HG03457 (cell line): Measurements from ENCODE around the gene TEKT2.
A peak's percentile ranks its signal among the peaks of the same experiment; 100 is the strongest.

Experiments
- ATAC-seq: cut with Tn5 transposase; IDR thresholded peaks from one replicate; pipeline ENCODE4 v1.9.1; 2021; ENCODE audit warnings: moderate number of reproducible peaks; ENCODE audit not compliant: unreplicated experiment

Gene TEKT2

DNA sequence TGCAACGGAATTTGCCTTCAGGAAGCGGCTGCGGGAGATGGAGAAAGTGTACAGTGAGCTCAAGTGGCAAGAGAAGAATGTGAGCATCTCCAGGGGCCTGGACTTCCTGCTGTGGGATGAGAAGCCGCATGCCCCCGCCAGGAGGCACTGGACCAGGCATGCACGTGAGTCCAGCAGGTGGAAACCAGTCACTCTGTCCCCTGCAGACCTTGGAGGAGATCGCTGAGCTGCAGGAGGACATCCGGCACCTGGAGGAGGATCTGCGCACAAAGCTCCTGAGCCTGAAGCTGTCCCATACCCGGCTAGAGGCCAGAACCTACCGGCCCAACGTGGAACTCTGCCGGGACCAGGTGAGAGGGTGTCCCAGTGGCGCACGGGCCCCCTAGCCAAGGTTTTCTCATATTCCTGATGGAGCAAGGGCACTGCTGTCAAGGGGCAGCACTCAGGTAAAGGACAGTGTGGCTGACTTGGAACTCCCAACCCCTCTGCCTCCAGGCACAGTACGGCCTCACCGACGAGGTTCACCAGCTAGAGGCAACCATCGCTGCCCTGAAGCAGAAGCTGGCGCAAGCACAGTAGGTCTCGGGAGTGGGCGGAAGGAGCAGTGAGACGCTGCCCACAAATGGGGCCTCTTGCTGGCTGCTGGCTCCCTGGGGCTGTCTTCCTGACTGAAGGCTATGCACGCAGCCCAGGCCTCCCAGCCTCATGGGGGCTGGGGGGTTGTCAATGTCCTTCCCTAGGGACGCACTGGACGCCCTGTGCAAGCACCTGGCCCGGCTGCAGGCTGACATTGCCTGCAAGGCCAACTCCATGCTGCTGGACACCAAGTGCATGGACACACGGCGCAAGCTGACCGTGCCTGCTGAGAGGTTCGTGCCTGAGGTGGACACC is 3.6 kb downstream of the TEKT2 start:
- no peak for ATAC-seq

DNA sequence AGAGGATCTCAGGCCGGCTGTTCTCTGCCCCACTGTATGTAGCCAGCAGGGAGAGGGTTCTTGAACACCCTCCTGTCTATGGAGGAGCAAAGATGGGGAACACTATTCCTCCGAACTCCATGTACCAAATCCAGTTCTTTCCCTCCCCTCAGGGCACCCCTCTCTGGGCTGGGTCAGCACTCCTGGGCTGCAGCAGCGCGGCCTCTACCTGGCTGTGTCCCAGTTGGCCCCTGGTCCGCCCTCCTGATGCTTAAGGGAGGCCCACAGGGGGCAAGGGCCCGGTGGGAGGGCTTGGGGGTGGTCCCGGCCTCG is 4.3 kb downstream of the TEKT2 start:
- no peak for ATAC-seq

DNA sequence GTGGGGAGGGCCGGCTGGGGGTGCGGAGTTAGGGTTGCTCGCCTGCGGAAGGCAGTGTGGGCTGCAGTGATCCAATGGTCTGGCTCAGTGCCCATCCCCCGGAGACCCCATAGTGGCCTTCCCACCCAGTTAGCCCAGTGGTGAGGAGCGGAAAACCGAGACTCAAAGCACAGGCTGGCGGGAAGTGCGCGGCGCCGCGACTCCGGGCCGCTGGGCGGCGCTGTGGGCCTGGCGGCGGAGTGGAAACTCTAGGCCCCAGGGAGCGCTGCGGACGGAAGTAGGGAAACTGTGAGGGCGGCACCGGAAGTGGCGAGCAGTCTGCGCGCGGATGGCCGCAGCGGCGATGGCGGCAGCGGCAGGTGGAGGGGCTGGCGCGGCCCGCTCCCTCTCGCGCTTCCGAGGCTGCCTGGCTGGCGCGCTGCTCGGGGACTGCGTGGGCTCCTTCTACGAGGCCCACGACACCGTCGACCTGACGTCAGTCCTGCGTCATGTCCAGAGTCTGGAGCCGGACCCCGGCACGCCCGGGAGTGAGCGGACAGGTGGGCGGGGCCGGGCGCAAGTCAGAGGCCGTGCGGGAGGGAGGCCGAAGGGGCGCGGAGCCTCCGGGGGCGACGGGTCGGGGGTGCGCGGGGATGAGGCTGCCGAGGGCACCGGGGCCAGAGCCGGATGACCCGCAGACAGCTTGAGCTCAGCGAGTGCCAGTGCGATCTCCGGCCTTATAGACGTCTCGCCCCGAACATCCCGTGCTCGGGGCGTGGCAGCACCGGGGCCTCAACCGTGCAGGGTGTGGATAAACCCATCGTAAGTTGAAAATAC is 4.9 kb downstream of the TEKT2 start, which contains the start of gene ADPRS:
Gene ADPRS (plus strand): TSS at position 316 of the 816 bp plus-strand sequence. CDS start 13 bp downstream, at position 329.
- ATAC-seq, result peak; percentile 71

DNA sequence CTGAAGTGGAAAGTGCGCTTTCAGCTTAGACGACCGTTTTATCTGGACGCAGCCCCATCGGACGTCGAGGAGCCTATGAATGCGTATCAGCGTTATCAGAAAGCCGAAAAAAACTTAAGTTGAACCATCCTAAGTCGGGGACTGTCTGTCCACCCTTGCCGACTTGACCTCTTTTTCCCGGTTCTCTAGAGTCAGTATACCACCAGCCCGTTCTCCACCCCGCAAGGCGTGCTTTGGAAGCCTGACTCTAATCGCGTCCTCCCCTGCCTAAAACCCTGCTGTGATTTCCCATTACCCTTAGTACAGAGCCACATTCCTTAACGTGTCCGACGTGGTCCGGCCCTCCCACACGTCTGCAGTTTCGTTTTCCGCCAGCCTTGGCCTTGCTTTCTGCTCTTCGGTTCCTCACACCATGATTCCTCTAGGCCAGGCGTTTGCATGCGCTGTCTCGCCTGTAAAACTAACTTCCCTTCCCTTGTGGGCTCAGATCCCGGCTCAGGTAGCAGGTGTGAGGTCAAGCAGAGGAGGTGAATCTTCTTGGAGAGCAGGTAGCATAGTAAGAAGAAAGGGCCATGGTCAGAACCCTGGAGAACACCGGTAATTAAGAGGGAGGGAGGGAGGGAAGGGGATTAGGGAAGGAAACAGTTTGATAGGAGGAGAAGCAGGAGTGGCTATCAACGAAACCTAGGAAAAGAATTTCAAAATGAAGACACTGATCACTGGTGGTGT is 5.7 kb downstream of the TEKT2 start:
- no peak for ATAC-seq

DNA sequence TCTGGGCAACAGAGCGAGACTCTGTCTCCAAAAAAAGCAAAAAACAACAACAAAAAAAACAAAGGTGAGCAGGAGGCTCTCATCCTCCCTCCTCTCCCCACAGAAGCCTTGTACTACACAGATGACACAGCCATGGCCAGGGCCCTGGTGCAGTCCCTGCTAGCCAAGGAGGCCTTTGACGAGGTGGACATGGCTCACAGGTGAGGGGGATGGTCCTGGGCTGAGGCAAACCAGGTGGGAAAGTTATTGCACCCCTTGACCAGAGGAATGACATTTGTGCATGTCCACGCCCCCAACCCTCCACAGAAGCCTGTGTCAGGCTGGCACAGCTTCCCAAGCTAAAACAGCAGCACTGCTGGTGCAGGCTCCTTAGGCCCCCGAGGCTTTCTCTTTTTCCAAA is 7.2 kb downstream of the TEKT2 start:
- no peak for ATAC-seq

DNA sequence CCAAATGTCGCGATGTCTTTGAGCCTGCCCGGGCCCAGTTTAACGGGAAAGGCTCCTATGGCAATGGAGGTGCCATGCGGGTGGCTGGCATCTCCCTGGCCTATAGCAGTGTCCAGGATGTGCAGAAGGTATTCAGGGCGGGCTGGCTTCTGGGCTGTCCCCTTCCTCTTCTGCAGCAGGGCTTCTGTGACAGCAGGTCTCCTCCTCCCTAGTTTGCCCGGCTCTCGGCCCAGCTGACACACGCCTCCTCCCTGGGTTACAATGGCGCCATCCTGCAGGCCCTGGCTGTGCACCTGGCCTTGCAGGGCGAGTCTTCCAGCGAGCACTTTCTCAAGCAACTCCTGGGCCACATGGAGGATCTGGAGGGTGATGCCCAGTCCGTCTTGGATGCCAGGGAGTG is 7.8 kb downstream of the TEKT2 start:
- ATAC-seq, result no peak

DNA sequence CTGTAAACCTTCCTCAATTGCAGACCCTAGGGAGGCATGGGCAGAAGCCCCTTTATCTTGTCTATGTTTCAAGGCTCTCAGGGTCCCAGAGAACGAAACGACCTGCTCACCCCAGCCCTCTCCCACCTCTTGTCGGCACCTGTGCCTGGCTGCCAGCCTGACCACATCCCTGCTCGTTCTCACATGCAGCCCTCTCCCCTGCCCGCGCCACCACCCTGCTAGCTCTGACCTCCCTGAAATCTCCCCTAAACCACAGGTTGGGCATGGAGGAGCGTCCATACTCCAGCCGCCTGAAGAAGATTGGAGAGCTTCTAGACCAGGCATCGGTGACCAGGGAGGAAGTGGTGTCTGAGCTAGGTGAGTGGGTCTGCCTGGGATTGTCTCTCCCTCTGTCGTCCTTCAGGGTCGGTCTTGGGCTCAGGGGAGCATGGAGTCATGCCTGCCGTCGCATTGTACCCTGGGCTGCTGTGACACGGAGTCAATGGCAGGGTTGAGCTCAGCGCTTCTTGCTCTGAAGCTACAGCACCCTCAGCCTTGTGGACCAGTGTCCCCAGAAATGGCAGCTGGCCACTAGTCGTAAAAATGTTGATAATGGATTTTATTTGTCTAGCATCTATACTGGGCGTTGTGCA is 8.4 kb downstream of the TEKT2 start:
- ATAC-seq, result no peak

DNA sequence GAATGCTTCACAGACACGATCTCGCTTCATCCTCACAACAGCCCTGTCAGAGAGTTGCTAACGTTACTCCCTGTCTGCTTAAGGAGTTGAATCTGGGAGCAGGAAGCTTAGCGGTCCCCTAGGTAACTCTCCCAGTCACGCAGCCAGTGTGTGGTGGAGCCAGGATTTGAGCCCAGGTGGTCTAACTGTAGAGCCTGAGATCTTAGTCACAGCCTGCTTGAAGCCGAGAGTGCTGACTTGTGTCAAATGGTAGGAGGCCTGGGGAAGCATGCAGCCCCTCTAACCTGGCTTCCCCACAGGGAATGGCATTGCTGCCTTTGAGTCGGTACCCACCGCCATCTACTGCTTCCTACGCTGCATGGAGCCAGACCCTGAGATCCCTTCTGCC is 8.9 kb downstream of the TEKT2 start:
- ATAC-seq, result no peak

DNA sequence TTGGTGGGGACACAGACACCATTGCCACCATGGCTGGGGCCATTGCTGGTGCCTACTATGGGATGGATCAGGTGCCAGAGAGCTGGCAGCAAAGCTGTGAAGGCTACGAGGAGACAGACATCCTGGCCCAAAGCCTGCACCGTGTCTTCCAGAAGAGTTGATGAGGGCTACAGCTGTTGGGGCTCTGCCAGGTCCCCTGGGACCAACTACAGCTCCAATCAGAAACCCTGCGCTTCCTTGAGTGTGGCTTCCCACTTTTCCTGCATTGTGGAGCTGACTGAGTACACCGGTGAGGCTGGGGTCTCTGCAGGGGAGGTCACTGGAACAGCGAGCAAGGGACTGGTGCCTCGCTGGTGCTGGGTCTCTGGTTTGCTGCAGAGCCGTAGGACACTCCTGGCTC is 9.3 kb downstream of the TEKT2 start:
- ATAC-seq, result no peak

DNA sequence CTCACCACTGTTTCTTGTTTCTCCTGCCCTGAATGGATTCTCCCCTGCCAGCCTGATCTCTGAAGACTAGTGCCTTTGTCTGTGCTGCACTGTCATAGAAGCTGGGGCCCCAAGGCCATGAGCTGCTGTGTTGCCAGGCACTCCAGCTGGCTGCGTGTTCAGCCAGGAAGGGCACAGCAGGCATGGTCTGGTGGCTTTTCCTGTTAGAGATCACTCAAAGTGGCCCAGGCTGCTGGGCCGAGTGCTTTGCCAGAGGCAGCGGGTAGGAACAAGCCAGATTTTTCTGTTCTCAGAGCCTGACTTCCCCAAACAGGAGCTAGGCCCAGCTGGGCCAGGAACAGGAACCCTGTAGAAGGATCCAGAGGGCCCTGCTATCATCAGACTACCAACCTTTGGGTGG is 10.0 kb downstream of the TEKT2 start:
- no peak for ATAC-seq

DNA sequence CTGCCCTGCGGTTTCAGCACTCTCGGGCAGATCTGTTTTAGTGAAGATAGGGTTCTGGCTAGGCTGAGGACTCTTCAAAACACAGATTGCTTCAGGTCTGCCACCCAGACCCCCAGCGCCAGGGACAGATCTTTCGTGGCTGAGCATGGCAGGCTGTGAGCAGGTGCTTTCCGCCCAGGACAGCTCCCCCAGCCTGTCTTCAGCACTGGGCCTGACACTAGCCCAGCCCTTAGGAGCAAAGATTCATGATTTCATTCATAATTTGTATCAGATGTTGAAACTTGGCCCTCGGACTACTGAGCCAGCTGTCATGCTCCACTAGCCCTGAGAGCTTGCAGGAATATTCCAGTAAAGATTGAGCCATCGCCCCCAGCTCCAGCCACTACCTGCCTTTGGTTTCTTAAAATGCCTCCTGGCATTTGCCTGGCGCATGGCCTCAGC is 10.7 kb downstream of the TEKT2 start:
- ATAC-seq, result no peak

DNA sequence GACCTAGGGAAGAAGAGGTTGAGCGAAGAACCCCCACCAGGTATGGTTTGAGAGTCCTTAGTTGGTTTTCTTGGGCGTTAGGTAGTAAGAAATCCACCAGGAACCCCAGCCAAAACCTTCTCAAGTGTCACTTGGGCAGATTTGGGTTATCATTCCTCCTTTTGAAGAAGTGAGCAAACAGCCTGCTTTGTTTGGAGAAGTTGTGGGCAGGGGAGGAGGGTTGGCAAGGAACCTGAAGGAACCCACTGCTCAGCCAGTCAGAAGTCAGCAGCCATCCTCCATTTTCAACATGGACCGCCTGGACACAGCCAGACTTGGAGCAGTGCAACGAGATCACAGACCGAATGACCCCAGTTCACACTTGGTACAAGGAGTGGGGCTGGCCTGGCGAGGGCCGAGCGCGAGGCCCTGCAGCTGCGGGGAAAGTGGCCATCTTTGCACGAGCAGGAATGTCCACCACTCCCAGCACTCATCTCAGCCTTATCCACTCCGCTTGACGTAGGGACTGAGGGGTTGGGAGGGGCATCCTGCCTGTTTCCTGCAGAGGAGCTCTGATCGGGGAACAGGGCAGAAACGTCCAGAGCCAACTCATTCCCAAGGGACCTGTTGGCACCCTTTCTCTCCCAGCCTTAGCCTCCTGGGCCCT is 12.0 kb downstream of the TEKT2 start:
- no peak for ATAC-seq

DNA sequence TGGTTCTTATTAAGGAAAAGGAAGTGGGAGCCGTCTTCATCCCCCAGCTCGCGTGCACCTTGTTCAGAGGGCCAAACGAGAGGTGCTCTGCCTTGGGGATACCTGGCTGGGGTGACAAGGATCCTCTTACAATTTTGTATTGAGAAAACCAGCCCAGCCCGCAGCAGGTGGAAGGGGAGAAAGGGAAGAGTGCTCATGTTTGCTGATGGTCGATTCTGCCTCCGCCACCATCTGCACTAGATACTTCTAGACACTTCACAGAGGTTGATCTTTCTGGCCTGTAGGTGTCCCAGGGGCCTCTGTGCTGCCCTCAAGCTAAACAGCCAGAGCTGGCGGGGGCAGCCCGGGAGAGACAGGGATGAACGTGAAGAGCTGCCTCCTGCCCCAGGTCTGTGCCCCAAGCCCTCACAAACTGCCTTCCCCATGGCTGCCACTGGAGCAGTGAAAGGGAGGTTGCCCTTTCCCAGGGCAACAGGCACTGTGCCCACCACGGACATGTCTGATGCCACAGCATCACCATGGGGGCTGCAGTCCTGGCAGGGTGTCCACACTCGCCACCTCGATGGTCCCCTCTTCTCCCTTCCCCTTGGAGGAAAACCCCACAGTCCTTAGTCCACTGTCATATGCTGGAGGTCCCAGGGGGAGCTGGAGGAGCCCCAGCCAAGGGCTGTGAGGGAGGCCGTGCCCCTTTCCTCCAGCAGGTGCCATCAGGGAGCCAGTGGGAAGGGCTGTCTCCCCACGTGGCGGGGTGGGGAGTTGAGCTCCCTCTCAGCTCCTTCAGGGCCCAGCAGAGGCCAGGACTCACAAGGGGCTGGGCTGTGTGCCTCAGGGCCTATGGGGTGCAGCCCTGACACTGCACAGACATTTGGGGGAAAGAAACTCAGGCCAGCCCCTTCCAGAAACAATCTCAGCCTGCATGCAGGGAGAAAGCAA is 12.9 kb downstream of the TEKT2 start:
- ATAC-seq, result no peak

DNA sequence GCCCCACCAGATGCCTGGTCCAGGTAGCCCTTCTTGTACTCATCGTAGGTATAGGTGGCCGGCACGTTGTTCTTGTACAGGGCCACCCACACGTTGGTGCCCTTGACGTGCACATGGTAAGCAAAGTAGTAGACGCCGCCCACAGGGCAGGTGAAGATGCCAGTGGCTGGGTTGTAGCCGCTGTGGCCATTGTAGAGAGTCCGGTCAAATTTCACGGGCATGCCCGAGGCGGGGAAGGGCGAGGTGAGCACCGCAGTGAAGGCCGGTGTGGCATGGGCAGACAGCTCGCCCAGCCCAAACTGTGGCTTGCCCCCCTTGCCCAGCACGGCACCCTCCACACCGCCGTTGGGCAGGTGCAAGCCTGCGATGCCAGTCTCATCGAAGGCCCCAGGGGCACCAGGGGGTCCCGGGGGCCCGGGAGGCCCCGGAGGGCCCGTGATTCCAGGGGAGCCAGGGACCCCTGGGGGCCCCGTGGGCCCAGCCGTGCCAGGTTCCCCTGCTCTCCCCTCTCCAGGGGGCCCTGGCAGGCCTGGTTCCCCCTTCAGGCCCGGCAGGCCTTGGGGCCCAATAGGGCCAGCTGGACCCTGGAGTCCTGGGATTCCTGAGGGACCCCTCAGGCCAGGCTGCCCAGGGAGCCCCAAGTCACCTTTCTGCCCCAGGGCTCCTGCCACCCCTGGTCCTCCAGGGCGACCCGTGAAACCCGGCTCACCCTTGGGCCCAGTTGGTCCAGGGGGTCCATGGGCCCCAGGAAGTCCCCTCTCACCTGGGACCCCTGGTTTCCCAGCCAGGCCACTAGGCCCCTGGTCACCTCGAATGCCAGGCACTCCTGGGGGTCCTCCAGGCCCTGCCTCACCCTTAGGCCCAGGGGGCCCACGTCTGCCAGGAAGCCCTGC is 14.0 kb downstream of the TEKT2 start:
- ATAC-seq, result no peak

DNA sequence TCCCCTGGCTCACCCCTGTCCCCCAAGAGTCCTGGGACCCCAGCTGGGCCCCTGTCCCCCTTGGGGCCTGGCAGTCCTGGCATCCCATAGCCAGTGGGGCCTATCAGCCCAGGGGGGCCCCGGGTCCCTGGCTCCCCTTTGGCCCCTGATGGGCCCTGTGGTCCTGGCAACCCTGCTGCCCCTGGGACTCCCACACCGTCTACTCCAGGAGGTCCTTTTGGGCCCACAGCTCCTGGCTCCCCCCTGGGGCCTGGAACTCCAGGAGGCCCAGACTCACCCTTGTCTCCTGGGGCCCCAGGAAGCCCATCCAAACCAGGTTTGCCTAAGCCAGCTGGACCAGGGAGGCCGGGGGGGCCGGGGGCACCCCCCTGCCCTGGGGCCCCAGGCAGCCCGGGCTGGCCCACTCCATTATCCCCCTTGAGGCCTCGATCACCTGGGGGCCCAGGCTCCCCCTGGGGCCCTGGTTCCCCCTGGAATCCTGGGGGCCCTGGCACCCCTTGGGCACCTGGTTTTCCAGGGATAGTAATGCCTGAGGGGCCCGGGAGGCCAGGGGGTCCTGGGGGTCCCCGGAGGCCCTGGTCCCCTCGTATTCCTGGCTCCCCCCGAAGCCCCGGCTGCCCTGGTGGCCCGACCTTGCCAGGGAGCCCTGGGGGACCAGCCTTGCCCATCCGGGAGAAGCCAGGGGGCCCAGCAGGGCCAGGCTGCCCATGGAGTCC is 14.9 kb downstream of the TEKT2 start:
- no peak for ATAC-seq

DNA sequence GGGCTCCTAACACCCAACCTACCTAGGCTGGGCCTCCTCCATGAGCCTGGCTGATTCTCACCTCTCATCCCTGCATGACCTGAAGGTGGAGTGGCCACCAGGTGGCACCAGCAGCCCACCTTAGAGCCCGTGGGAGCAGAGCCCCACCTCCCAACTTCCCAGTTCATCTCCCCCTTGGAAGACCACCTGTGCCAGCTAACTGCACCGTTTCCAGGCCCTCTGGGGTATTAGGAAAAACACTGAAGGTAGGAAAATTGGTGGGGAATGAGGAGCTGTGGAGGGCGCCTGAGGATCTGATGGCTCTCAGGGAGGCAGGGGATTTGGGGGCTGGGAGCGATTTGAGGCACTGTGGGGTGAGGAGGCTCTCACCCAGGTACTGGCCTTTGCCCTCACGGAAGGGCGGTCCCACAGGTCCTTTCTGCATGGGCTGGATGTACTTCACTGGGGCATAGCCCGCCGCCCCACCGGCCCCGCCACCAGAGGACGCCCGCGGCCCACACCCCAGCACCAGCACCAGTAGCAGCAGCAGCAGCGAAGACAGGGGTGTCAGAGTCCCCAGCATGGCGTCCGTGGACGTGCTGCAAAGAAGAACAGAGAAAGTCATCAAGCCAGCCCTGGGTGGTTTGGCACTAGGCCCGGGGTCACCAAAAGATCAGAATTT is 15.9 kb downstream of the TEKT2 start:
- no peak for ATAC-seq

DNA sequence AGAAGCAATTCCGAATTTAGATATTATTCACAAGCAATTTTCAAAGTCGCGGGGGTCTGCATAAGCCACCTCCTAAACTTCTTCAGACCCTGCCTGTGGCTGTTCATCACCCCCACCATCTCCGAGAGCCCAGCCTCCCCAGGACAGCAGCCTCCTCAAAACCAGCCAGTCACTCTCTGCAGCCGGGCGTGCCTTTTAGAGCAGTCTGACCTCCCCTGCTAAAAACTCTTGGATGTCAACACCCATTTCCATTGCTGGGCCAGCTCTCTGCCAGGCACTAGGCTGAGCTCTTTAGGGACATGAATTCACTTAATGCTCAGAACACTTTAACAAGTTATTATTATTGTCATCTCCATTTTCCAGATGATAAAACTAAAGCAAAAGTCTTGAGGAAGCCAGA is 16.5 kb downstream of the TEKT2 start:
- no peak for ATAC-seq
